DMS 273 (cell line): ENCODE data around the gene PPARG.
A peak's percentile ranks its signal among the peaks of the same experiment; 100 is the strongest.
"Not testable (repeated sequence)": the region's sequence is repeated elsewhere in the genome, so short reads cannot be mapped to it uniquely, and the experiment has no call there.

Experiments
- DNase-seq: peaks from one replicate; lab custom pipeline; 2025; ENCODE audit not compliant: unreplicated experiment; lab: John Stamatoyannopoulos, UW

PPARG gene

DNA sequence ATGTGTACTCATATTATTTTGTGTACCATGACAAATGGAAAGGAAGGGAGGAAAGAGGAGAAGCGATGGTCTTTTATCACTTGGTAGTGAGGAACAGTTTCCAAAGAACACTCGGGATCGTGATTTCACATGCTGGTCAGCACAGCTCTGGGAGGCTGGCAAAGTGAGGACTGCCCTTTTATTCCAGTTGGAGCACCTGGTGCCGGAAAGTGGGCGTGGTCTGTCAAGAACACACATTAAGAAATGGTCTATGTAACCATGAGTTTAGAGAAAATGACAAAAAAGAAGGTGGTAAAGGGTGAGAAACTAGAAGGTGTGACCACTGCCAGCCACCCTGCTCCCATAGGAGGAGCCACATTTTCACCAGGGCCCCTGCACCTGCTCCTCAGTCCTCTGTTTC, 188.4 kb downstream of the PPARG start:
- no peak for DNase-seq

DNA sequence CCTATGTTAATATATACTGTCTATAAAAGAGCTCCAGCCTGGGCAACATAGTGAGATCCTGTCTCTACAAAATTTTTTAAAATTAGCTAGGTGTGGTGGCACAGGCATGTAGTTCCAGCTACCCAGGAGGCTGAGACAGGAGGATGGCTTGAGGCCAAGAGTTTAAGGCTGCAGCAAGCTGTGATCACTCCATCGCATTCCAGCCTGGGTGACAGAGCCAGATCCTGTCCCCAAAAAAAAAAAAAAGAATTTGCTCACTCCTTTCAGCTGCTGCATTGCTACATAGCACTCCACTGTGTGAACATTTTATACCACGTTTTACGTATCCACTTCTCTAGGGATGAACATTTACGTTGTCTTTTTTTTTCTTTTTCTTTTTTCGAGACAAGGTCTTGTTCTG, 189.5 kb downstream of the PPARG start:
- DNase-seq, result no peak

DNA sequence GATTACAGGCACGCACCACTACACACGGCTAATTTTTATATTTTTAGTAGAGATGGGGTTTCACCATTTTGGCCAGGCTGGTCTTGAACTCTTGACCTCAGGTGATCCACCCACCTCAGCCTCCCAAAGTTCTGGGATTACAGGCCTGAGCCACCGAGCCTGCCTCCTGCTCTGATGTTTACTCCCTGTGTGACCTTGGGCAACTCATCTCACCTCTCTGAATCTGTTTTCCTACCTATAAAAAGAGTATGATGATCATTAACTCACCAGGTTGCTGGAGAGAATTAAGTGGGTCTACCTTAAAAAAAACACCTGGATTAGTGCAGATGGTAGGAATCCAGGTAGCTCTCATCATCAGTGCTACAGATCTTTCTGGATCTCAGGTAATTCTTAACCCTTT, 190.3 kb downstream of the PPARG start:
- DNase-seq, result not testable (repeated sequence)

GRCh38 chr3:12479919-12480427, 191.1 kb downstream of the PPARG start:
- DNase-seq, result peak; percentile 57

DNA sequence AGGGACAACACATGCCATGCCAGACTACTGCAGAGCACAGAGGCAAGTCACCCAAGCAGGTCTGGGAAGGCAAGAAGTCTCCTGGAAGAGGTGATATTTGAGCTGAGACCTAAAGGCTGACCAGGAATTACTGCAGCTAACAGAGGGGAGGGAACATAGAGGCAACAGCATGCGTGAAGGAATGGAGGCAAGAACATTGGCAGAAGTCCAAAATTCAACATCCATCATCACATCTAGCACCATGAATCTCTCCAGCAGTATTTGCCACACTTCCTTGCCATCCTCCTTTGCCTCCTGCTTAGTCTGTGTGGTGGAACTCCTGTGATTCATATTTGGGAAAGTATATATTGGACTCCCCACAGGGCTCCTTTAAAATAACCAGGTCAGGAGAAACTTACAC, 194.5 kb downstream of the PPARG start:
- DNase-seq, result peak; percentile 57

- no peak for DNase-seq
These were observed 195.0 kb downstream of the PPARG start for GRCh38 chr3:12483872-12484197.
